Measurements from ENCODE around the gene GSTM4. TPM values are rescaled to one million over a fixed set of nuclear protein-coding genes. Genes with fewer than 3 reads are reported as not detected.

The GSTM4 gene
- total and polyA plus RNA-seq, 2 donors (not counting 1 experiment from before 2014, with no cell fraction given): 28.6 to 56.5 TPM

- Histone ChIP-seq H3K4me3 (ENCODE audit: control extremely low read depth in 1 of 5, extremely low read depth in 1 of 5, insufficient read depth in 1 of 5, low read depth in 2 of 5, low read length in 4 of 5) (no peak overlapping the region), H3K9ac (ENCODE audit: low read length) (no peak overlapping the region), H3K9me3 (ENCODE audit: control extremely low read depth in 1 of 3, control insufficient read depth in 2 of 3, insufficient read depth in 1 of 3, low read length in 2 of 3) (no peaks in the 10 kb centered on the region), H3K36me3 (replicated peaks in 1 of 2; ENCODE audit: control extremely low read depth in 1 of 2, control insufficient read depth in 1 of 2, extremely low read depth in 1 of 2, insufficient read depth in 2 of 2, low read length in 1 of 2) (peaks cover 0 to 49% of the 10 kb centered on the region in 2 experiments), H4K20me1 (ENCODE audit: control insufficient read depth, insufficient read depth, low read length, poor library complexity, severe bottlenecking) (peaks cover 8% of the 10 kb centered on the region), H3K4me2 (replicated peaks; ENCODE audit: low read depth, low read length, poor library complexity, severe bottlenecking) (no peak overlapping the region), H3K27me3 (replicated peaks in 1 of 4; ENCODE audit: control extremely low read depth in 1 of 4, control insufficient read depth in 3 of 4, insufficient read depth in 4 of 4, low read length in 3 of 4) (no peaks in the 10 kb centered on the region), H3K4me1 (ENCODE audit: control insufficient read depth in 2 of 2, insufficient read depth in 2 of 2, low read length in 2 of 2) (peaks cover 31 to 33% of the 10 kb centered on the region in 2 donors), H2AFZ (ENCODE audit: insufficient read depth, low read depth, low read length, poor library complexity, severe bottlenecking) (no peak overlapping the region), H3K79me2 (ENCODE audit: control insufficient read depth, insufficient read depth, low read length) (peaks cover 21% of the 10 kb centered on the region), H3K27ac (ENCODE audit: low read length in 2 of 2) (no peak overlapping the region)
- H3K4me3 Mint-ChIP-seq: no peak overlapping the region
- ChIA-PET CTCF (interaction anchor here (0.9 to 7.3 kb wide), 4 partner anchors 13 to 80 kb away, joined by 3 to 64 read pairs (median 4); no protein-coding TSS in a partner anchor), POLR2A (interaction anchor here (0.6 kb wide), 1 partner anchor 1966 kb away, joined by 3 read pairs; no protein-coding TSS in a partner anchor)
- intact Hi-C loops (cut with micrococcal nuclease): no loop called here
- no peaks in the 10 kb centered on the region for H3K27me3 Mint-ChIP-seq
- DNase-seq (peak; percentile 5), ATAC-seq (ENCODE audit: low read depth) (no peak)
- peaks cover 38% of the 10 kb centered on the region for H3K4me1 Mint-ChIP-seq
- TF ChIP-seq CTCF (IDR thresholded peaks at IDR 0.05): no peak
- TF ChIP-seq EZH2 (IDR thresholded peaks at IDR 0.05; ENCODE audit: borderline replicate concordance, insufficient read depth, low read depth, low read length, poor library complexity, severe bottlenecking): no peak
- no peak overlapping the region for H3K27ac Mint-ChIP-seq
- H3K9me3 Mint-ChIP-seq (ENCODE audit: insufficient read depth): no peaks in the 10 kb centered on the region
- WGBS (ENCODE audit: insufficient coverage): over 99% methylated on average over 21 of the region's 21 CpGs
Measured at GRCh38 chr1:109626682-109627408, 29.1 kb upstream of the GSTM4 start.

Data from B cell (primary cell).